Measurements from ENCODE around the gene NKG7. TPM values are rescaled to one million over a fixed set of nuclear protein-coding genes. Genes with fewer than 3 reads are reported as not detected.

NKG7 gene
- total and polyA plus RNA-seq, 4 donors = 2.0 to 13.6 (median 5.7) TPM

DNA sequence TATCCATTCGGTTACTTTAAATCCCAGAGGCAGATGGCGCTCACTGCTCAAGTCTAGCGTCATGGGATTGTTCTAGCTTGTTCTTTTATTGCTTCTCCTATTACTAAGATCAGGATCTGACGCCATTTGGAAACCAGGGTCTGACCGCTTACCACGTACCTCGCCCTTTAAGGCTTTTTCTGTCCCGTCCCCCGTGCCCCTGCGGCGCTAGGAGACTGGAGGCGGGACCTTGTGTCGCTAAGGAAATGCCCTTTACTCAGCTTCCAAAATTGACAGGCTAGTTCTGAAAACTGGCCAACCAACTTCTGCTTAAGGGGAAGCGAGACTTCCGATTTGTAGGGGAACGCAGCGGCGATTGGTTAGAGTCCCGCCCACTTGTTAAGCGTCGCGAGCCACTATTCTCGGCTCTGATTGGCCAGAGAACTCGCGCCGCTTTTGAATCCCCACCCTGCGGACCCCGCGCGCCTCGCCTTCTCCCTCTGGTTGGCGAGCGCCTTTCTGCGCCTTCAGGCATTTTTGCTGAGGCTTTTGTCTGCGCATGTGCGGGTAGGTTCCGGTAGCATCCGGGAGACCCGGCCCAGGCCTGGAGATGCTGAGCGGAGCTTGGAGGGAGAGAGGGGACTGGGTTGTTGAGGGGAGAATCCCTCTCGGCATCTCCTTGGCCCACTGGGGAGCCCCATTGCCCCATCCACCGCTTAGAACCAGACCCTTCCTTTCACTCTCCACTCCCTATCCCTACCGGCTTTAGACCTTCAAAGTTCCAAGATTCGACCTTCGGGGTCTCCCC lies 21.8 kb upstream of the NKG7 start:
- Histone ChIP-seq H3K27ac (ENCODE audit: low read depth in 1 of 2, low read length in 2 of 2) (peak overlapping the region; percentile 25 to 85), H3K27me3 (ENCODE audit: control insufficient read depth in 4 of 4, insufficient read depth in 4 of 4, low read length in 3 of 4) (no peaks in the 10 kb centered on the region), H3K9me3 (ENCODE audit: control insufficient read depth in 4 of 4, low read length in 3 of 4) (no peaks in the 10 kb centered on the region), H3K36me3 (ENCODE audit: control insufficient read depth in 4 of 4, insufficient read depth in 3 of 4, low read depth in 1 of 4, low read length in 3 of 4) (no peaks in the 10 kb centered on the region), H3K4me3 (ENCODE audit: low read depth in 1 of 3, low read length in 3 of 3) (peak overlapping the region; percentile 38 to 63 (median 60)), H3K4me1 (ENCODE audit: control insufficient read depth in 4 of 4, insufficient read depth in 4 of 4, low read length in 3 of 4) (peaks cover 2 to 8% (median 5%) of the 10 kb centered on the region in 4 donors), H3K9ac (ENCODE audit: low read depth in 1 of 2, low read length in 2 of 2) (peak overlapping the region; percentile 45 to 77)
- peak; percentile 89 for DNase-seq (ENCODE audit: low spot score)
- peak; percentile 45 to 53 for TF ChIP-seq HNF4A (conservative IDR thresholded peaks at IDR 0.05)
- TF ChIP-seq MAX (IDR thresholded peaks at IDR 0.05) = peak; percentile 71
- TF ChIP-seq SP1 (IDR thresholded peaks at IDR 0.05) = peak; percentile 93
- TF ChIP-seq JUND (IDR thresholded peaks at IDR 0.05) = peak in 1 of 2 donors; percentile 10
- TF ChIP-seq YY1 (IDR thresholded peaks at IDR 0.05) = peak; percentile 33
- TF ChIP-seq EGR1 (IDR thresholded peaks at IDR 0.05; ENCODE audit: low read depth in 2 of 2) = peak; percentile 63 to 64
- TF ChIP-seq NR2F2 (IDR thresholded peaks at IDR 0.05) = peak; percentile 73
- no peak for TF ChIP-seq FOXA2 (IDR thresholded peaks at IDR 0.05)
- TF ChIP-seq ZBTB33 (IDR thresholded peaks at IDR 0.05) = peak; percentile 89
- TF ChIP-seq FOXA1 (IDR thresholded peaks at IDR 0.05) = no peak
- TF ChIP-seq RXRA (IDR thresholded peaks at IDR 0.05) = peak; percentile 13 to 20
- peak in 1 of 2 donors; percentile 43 for TF ChIP-seq RAD21 (IDR thresholded peaks at IDR 0.05)
- peak; percentile 38 for TF ChIP-seq REST (IDR thresholded peaks at IDR 0.05)
- no peak for TF ChIP-seq TAF1 (conservative IDR thresholded peaks at IDR 0.05)
- TF ChIP-seq GABPA (IDR thresholded peaks at IDR 0.05 in 1 of 2, conservative IDR thresholded peaks at IDR 0.05 in 1 of 2) = peak; percentile 61 to 90
- TF ChIP-seq, protein P1, sequence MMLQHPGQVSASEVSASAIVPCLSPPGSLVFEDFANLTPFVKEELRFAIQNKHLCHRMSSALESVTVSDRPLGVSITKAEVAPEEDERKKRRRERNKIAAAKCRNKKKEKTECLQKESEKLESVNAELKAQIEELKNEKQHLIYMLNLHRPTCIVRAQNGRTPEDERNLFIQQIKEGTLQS (IDR thresholded peaks at IDR 0.05) = no peak
- TF ChIP-seq, protein P2, sequence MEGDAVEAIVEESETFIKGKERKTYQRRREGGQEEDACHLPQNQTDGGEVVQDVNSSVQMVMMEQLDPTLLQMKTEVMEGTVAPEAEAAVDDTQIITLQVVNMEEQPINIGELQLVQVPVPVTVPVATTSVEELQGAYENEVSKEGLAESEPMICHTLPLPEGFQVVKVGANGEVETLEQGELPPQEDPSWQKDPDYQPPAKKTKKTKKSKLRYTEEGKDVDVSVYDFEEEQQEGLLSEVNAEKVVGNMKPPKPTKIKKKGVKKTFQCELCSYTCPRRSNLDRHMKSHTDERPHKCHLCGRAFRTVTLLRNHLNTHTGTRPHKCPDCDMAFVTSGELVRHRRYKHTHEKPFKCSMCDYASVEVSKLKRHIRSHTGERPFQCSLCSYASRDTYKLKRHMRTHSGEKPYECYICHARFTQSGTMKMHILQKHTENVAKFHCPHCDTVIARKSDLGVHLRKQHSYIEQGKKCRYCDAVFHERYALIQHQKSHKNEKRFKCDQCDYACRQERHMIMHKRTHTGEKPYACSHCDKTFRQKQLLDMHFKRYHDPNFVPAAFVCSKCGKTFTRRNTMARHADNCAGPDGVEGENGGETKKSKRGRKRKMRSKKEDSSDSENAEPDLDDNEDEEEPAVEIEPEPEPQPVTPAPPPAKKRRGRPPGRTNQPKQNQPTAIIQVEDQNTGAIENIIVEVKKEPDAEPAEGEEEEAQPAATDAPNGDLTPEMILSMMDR (IDR thresholded peaks at IDR 0.05; ENCODE audit: low read depth, low read length, missing input control) = no peak
- no peak for TF ChIP-seq HNF4G (IDR thresholded peaks at IDR 0.05)
- 4% methylated on average over 45 of the region's 45 CpGs for WGBS
